ENCODE results near the gene AGPAT4.

GRCh38 chr6:161271343-161272030, 2.4 kb downstream of the AGPAT4 start:
- TF ChIP-seq, protein P1, sequence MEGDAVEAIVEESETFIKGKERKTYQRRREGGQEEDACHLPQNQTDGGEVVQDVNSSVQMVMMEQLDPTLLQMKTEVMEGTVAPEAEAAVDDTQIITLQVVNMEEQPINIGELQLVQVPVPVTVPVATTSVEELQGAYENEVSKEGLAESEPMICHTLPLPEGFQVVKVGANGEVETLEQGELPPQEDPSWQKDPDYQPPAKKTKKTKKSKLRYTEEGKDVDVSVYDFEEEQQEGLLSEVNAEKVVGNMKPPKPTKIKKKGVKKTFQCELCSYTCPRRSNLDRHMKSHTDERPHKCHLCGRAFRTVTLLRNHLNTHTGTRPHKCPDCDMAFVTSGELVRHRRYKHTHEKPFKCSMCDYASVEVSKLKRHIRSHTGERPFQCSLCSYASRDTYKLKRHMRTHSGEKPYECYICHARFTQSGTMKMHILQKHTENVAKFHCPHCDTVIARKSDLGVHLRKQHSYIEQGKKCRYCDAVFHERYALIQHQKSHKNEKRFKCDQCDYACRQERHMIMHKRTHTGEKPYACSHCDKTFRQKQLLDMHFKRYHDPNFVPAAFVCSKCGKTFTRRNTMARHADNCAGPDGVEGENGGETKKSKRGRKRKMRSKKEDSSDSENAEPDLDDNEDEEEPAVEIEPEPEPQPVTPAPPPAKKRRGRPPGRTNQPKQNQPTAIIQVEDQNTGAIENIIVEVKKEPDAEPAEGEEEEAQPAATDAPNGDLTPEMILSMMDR (IDR thresholded peaks at IDR 0.05) = no peak
- TF ChIP-seq POLR2A (IDR thresholded peaks at IDR 0.05) (no peak), POLR2AphosphoS5 (IDR thresholded peaks at IDR 0.05) (no peak)

All from breast epithelium (tissue), 3 donors.